Activated B cell treated with CpG ODN at 0.5 μM for 24 hours (primary cell): ENCODE measurements around the gene RASA3. TPM values are rescaled to one million over a fixed set of nuclear protein-coding genes. Genes with fewer than 3 reads are reported as not detected.
A peak's percentile ranks its signal among the peaks of the same experiment; 100 is the strongest.
"Not testable (repeated sequence)": the region's sequence is repeated elsewhere in the genome, so short reads cannot be mapped to it uniquely, and the experiment has no call there.

Source experiments
- ATAC-seq: fragments of 200-7000 bp; cut with Tn5 transposase; one replicate; pipeline ENCODE4 v1.10.0; 2021; ENCODE audit warnings: low read depth, mild to moderate bottlenecking, moderate library complexity
- CTCF ChIA-PET: fragments of 350-600 bp; sonication (Branson Sonifier 250); formaldehyde crosslinking; loops from one replicate; lab custom pipeline; 2021; ENCODE audit warnings: antibody characterized with exemption; lab: Charles Lee
- POLR2A ChIA-PET: fragments of 350-600 bp; sonication (Branson Sonifier 250); formaldehyde crosslinking; loops from one replicate; lab custom pipeline; 2021; ENCODE audit warnings: antibody characterized with exemption; lab: Charles Lee
- DNase-seq: peaks from one replicate; pipeline ENCODE4 v3.0.0; 2022
- H3K27ac Mint-ChIP-seq: one replicate; pipeline ENCODE4 v1.8.0; 2020; ENCODE audit warnings: mixed read lengths
- H3K27me3 Mint-ChIP-seq: one replicate; pipeline ENCODE4 v1.8.0; 2021; ENCODE audit warnings: mixed read lengths
- H3K36me3 Mint-ChIP-seq: one replicate; pipeline ENCODE4 v1.8.0; 2021; ENCODE audit warnings: low read depth, mixed read lengths
- H3K4me1 Mint-ChIP-seq: one replicate; pipeline ENCODE4 v1.8.0; 2021; ENCODE audit warnings: mixed read lengths
- H3K4me3 Mint-ChIP-seq: one replicate; pipeline ENCODE4 v1.8.0; 2020; ENCODE audit warnings: mild to moderate bottlenecking, mixed read lengths
- H3K9me3 Mint-ChIP-seq: one replicate; pipeline ENCODE4 v1.8.0; 2020; ENCODE audit warnings: mixed read lengths
- CTCF ChIP-seq: fragments of 200-600 bp; IDR thresholded peaks from one replicate; pipeline ENCODE4 v1.8.0; 2022; ENCODE audit warnings: antibody characterized with exemption, mild to moderate bottlenecking
- intact Hi-C: fragments of 100-400 bp; cut with micrococcal nuclease; formaldehyde crosslinking; loops from one replicate; pipeline ENCODE4 v1.15.1; 2024
- total RNA-seq: library from RNA; stranded (reverse); gene quantifications from 2 replicates; pipeline ENCODE4 v1.2.3, GENCODE V29; 2022

The RASA3 gene
- total RNA-seq, 1 donor from 2014 or later: 20.4 TPM

- peaks cover 81% of the 10 kb centered on the region for H3K4me1 Mint-ChIP-seq
- no peak for TF ChIP-seq CTCF
- peaks cover 13% of the 10 kb centered on the region for H3K36me3 Mint-ChIP-seq
- DNase-seq (peak; percentile 81), ATAC-seq (peak; percentile 72)
- no peaks in the 10 kb centered on the region for H3K27me3 Mint-ChIP-seq
- CTCF ChIA-PET: interaction anchor here (0.6 kb wide), 1 partner anchor 18 kb away, joined by 4 read pairs; no protein-coding TSS in a partner anchor
- peak overlapping the region; percentile 82 for H3K4me3 Mint-ChIP-seq
- peak overlapping the region; percentile 76 for H3K27ac Mint-ChIP-seq
- no peaks in the 10 kb centered on the region for H3K9me3 Mint-ChIP-seq
- POLR2A ChIA-PET: interaction anchor here (0.6 to 4.0 kb wide), 6 partner anchors 12 to 104 kb away, joined by 3 to 15 read pairs (median 4); no protein-coding TSS in a partner anchor
- intact Hi-C loops: loop anchor here (1.0 to 5.0 kb wide), 7 partner anchors 11 to 312 kb away; partner anchors contain the start of gene CDC16
Observed at GRCh38 chr13:114128624-114129522, 3.5 kb downstream of the RASA3 start.

GRCh38 chr13:114128348-114128623 is 4.1 kb downstream of the RASA3 start:
- ChIA-PET CTCF (no interaction called here), POLR2A (interaction anchor here (0.5 to 1.6 kb wide), 4 partner anchors 13 to 192 kb away, joined by 3 to 5 read pairs (median 4); no protein-coding TSS in a partner anchor)
- ATAC-seq (no peak), DNase-seq (no peak)
- peak overlapping the region; percentile 76 for H3K27ac Mint-ChIP-seq
- H3K36me3 Mint-ChIP-seq: peaks cover 13% of the 10 kb centered on the region
- H3K27me3 Mint-ChIP-seq: no peaks in the 10 kb centered on the region
- intact Hi-C loops: loop anchor here (1.0 to 5.0 kb wide), 5 partner anchors 10 to 311 kb away; partner anchors contain the start of gene CDC16
- no peak for TF ChIP-seq CTCF
- peaks cover 83% of the 10 kb centered on the region for H3K4me1 Mint-ChIP-seq
- no peaks in the 10 kb centered on the region for H3K9me3 Mint-ChIP-seq
- H3K4me3 Mint-ChIP-seq: peak overlapping the region; percentile 82

GRCh38 chr13:114127473-114128347 is 4.7 kb downstream of the RASA3 start:
- H3K4me3 Mint-ChIP-seq: peak overlapping the region; percentile 82
- H3K27ac Mint-ChIP-seq: peak overlapping the region; percentile 76
- no peaks in the 10 kb centered on the region for H3K27me3 Mint-ChIP-seq
- ChIA-PET CTCF (no interaction called here), POLR2A (interaction anchor here (0.5 to 1.1 kb wide), 3 partner anchors 13 to 193 kb away, joined by 3 to 5 read pairs (median 3); no protein-coding TSS in a partner anchor)
- peaks cover 86% of the 10 kb centered on the region for H3K4me1 Mint-ChIP-seq
- DNase-seq: no peak
- H3K36me3 Mint-ChIP-seq: peaks cover 13% of the 10 kb centered on the region
- no peaks in the 10 kb centered on the region for H3K9me3 Mint-ChIP-seq
- ATAC-seq: no peak
- TF ChIP-seq CTCF: no peak
- intact Hi-C loops: loop anchor here (1.0 to 5.0 kb wide), 5 partner anchors 9 to 310 kb away; partner anchors contain the start of gene CDC16

GRCh38 chr13:114126789-114127472 is 5.5 kb downstream of the RASA3 start:
- H3K27ac Mint-ChIP-seq: peak overlapping the region; percentile 76
- CTCF ChIA-PET: interaction anchor here (1.0 kb wide), 1 partner anchor 21 kb away, joined by 3 read pairs; no protein-coding TSS in a partner anchor
- DNase-seq (no peak), ATAC-seq (no peak)
- peaks cover 89% of the 10 kb centered on the region for H3K4me1 Mint-ChIP-seq
- no peaks in the 10 kb centered on the region for H3K27me3 Mint-ChIP-seq
- intact Hi-C loops: loop anchor here (5.0 kb wide), 1 partner anchor 310 kb away; no protein-coding TSS in a partner anchor
- H3K36me3 Mint-ChIP-seq: peaks cover 13% of the 10 kb centered on the region
- H3K4me3 Mint-ChIP-seq: peak overlapping the region; percentile 48
- TF ChIP-seq CTCF: no peak
- POLR2A ChIA-PET: no interaction called here
- no peaks in the 10 kb centered on the region for H3K9me3 Mint-ChIP-seq

GRCh38 chr13:114126086-114126485 is 6.3 kb downstream of the RASA3 start:
- not testable (repeated sequence) for ATAC-seq, DNase-seq, H3K4me3 Mint-ChIP-seq, H3K27me3 Mint-ChIP-seq, H3K9me3 Mint-ChIP-seq, H3K36me3 Mint-ChIP-seq
- Mint-ChIP-seq H3K27ac (peak overlapping the region; percentile 76), H3K4me1 (peaks cover 88% of the 10 kb centered on the region)
- ChIA-PET POLR2A (interaction anchor here (1.1 kb wide), 1 partner anchor 14 kb away, joined by 3 read pairs; no protein-coding TSS in a partner anchor), CTCF (interaction anchor here (1.0 kb wide), 1 partner anchor 22 kb away, joined by 3 read pairs; no protein-coding TSS in a partner anchor)
- intact Hi-C loops: loop anchor here (5.0 kb wide), 1 partner anchor 309 kb away; no protein-coding TSS in a partner anchor
